ENCODE measurements around the gene BCL2L1.

DNA sequence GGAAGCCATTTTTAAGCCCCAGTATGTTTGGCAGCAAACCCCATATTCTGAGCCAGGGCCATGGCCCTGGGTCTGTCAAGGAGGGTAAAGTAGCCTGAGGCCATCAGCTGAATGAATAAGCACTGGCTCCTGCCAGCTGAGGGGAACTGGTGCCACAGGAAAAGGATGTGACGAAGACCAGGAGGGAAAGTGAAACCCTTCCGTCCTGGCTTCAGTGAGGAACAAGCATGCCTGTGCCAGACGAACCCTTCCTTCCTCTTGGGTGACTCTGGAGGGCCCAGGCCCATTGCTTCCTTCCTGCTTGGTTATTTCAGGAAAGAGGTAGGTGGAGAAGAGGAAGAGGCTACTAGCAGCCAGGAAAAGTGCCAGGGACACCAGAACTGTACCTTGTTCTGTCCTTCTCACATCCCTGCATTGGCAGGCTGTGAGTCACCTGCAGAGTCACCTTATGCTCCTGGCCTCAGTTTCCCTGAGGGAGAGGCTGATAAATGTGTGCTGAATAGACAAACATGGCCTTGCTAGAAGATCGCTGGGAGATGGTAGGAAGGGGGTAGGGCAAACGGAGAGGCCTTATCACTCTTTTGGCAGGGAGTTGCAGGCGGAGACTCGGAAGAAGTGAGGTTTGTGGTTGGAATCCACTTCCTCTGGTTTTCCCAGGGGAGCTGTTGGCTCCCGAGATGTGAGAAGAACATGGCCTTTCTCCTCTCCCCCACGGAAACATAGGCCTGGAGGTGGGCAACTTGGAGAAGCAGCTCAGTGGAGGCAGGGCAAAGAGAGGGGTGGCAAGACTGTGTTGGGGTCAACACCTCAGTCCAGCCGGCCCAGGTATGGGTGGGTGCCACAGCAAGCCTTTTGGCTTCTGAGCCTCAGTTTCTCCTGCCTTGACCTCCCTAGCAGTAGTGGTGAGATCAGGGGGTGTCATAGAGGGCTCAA lies 47.5 kb downstream of the BCL2L1 start:
- TF ChIP-seq, protein P1, sequence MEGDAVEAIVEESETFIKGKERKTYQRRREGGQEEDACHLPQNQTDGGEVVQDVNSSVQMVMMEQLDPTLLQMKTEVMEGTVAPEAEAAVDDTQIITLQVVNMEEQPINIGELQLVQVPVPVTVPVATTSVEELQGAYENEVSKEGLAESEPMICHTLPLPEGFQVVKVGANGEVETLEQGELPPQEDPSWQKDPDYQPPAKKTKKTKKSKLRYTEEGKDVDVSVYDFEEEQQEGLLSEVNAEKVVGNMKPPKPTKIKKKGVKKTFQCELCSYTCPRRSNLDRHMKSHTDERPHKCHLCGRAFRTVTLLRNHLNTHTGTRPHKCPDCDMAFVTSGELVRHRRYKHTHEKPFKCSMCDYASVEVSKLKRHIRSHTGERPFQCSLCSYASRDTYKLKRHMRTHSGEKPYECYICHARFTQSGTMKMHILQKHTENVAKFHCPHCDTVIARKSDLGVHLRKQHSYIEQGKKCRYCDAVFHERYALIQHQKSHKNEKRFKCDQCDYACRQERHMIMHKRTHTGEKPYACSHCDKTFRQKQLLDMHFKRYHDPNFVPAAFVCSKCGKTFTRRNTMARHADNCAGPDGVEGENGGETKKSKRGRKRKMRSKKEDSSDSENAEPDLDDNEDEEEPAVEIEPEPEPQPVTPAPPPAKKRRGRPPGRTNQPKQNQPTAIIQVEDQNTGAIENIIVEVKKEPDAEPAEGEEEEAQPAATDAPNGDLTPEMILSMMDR (IDR thresholded peaks at IDR 0.05), result no peak
- TF ChIP-seq EP300 (IDR thresholded peaks at IDR 0.05) (peak in 1 of 2 donors; percentile 87), POLR2A (IDR thresholded peaks at IDR 0.05) (peak in 1 of 2 donors; percentile 16)

All from tibial nerve (tissue), 4 donors.